Vagina (tissue), 2 donors: Measurements from ENCODE around the gene KMT5C.

Experiments used
- POLR2AphosphoS5 ChIP-seq, 2 donors: sonication (generic); formaldehyde crosslinking; IDR thresholded peaks; one replicate each; pipeline ENCODE4 v1.9.0; 2017; ENCODE audit warnings: antibody characterized with exemption in 2 of 2, mild to moderate bottlenecking in 2 of 2, low read depth in 1 of 2; ENCODE audit not compliant: insufficient read depth in 1 of 2
- TF ChIP-seq, protein P1 (sequence below), 3 experiments: fragments of 450-650 bp in 2 of 3; fragments of 200-600 bp in 1 of 3; sonication (generic) in 1 of 3; IDR thresholded peaks; one replicate each; pipeline ENCODE4 v1.5.1; 2017 to 2019; ENCODE audit warnings: antibody characterized with exemption in 3 of 3, mild to moderate bottlenecking in 2 of 3, moderate library complexity in 2 of 3

DNA sequence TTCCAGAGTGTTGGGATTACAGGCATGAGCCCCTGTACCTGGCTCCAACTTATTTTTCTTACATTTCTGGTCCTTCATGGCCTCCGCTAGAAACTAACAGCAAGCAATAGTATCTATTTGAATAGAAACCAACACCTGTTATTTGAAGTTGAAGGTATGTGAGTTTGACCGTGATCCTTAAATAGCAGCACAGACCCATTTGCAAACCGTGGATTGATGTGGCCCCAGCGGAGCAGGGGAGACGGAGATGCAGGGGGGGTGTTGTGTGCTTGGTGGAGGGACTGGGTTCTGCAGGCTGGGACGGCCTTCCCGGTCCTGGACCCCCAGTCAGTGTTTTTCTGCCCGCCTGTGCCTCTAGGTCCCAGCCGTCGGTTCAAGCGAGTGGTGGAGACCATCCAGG is 31.4 kb upstream of the KMT5C start:
- TF ChIP-seq, protein P1, sequence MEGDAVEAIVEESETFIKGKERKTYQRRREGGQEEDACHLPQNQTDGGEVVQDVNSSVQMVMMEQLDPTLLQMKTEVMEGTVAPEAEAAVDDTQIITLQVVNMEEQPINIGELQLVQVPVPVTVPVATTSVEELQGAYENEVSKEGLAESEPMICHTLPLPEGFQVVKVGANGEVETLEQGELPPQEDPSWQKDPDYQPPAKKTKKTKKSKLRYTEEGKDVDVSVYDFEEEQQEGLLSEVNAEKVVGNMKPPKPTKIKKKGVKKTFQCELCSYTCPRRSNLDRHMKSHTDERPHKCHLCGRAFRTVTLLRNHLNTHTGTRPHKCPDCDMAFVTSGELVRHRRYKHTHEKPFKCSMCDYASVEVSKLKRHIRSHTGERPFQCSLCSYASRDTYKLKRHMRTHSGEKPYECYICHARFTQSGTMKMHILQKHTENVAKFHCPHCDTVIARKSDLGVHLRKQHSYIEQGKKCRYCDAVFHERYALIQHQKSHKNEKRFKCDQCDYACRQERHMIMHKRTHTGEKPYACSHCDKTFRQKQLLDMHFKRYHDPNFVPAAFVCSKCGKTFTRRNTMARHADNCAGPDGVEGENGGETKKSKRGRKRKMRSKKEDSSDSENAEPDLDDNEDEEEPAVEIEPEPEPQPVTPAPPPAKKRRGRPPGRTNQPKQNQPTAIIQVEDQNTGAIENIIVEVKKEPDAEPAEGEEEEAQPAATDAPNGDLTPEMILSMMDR (IDR thresholded peaks at IDR 0.05) = no peak
- no peak for TF ChIP-seq POLR2AphosphoS5 (IDR thresholded peaks at IDR 0.05; ENCODE audit: insufficient read depth in 1 of 2, low read depth in 1 of 2)
